Vagina (tissue), 2 donors: ENCODE results near the gene CGB1.

Experiments used
- POLR2AphosphoS5 ChIP-seq, 2 donors: sonication (generic); formaldehyde crosslinking; IDR thresholded peaks; one replicate each; pipeline ENCODE4 v1.9.0; 2017; ENCODE audit warnings: antibody characterized with exemption in 2 of 2, mild to moderate bottlenecking in 2 of 2, low read depth in 1 of 2; ENCODE audit not compliant: insufficient read depth in 1 of 2
- TF ChIP-seq, protein P1 (sequence below), 3 experiments: fragments of 450-650 bp in 2 of 3; fragments of 200-600 bp in 1 of 3; sonication (generic) in 1 of 3; IDR thresholded peaks; one replicate each; pipeline ENCODE4 v1.5.1; 2017 to 2019; ENCODE audit warnings: antibody characterized with exemption in 3 of 3, mild to moderate bottlenecking in 2 of 3, moderate library complexity in 2 of 3

DNA sequence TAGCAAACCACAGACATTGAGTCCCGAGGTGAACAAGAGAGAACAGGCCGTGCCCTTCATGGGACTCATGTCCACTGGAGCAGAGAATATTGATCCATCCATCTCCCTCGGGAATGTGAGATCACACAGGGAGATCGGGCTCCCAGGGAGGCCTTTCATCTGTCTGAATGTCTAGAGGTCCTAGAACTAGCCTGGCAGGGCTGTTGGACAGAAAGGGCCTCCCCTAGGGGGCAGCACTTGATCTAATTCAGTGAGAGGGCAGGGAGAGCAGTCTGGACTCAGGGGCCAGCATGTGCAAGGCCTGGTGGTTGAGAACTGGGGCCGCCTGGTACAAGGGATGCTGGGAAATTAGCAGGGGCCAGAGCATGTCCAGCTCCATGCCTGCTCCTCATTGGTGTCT is 38.7 kb downstream of the CGB1 start:
- TF ChIP-seq, protein P1, sequence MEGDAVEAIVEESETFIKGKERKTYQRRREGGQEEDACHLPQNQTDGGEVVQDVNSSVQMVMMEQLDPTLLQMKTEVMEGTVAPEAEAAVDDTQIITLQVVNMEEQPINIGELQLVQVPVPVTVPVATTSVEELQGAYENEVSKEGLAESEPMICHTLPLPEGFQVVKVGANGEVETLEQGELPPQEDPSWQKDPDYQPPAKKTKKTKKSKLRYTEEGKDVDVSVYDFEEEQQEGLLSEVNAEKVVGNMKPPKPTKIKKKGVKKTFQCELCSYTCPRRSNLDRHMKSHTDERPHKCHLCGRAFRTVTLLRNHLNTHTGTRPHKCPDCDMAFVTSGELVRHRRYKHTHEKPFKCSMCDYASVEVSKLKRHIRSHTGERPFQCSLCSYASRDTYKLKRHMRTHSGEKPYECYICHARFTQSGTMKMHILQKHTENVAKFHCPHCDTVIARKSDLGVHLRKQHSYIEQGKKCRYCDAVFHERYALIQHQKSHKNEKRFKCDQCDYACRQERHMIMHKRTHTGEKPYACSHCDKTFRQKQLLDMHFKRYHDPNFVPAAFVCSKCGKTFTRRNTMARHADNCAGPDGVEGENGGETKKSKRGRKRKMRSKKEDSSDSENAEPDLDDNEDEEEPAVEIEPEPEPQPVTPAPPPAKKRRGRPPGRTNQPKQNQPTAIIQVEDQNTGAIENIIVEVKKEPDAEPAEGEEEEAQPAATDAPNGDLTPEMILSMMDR (IDR thresholded peaks at IDR 0.05): no peak
- TF ChIP-seq POLR2AphosphoS5 (IDR thresholded peaks at IDR 0.05; ENCODE audit: insufficient read depth in 1 of 2, low read depth in 1 of 2): no peak
